GM18519 (cell line): ENCODE data around the gene RHOD.

ENCODE experiments used
- ATAC-seq: cut with Tn5 transposase; IDR thresholded peaks from one replicate; pipeline ENCODE4 v1.9.1; 2021; ENCODE audit warnings: mild to moderate bottlenecking, moderate library complexity; ENCODE audit not compliant: unreplicated experiment, low FRiP score

The RHOD gene, protein sequence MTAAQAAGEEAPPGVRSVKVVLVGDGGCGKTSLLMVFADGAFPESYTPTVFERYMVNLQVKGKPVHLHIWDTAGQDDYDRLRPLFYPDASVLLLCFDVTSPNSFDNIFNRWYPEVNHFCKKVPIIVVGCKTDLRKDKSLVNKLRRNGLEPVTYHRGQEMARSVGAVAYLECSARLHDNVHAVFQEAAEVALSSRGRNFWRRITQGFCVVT

DNA sequence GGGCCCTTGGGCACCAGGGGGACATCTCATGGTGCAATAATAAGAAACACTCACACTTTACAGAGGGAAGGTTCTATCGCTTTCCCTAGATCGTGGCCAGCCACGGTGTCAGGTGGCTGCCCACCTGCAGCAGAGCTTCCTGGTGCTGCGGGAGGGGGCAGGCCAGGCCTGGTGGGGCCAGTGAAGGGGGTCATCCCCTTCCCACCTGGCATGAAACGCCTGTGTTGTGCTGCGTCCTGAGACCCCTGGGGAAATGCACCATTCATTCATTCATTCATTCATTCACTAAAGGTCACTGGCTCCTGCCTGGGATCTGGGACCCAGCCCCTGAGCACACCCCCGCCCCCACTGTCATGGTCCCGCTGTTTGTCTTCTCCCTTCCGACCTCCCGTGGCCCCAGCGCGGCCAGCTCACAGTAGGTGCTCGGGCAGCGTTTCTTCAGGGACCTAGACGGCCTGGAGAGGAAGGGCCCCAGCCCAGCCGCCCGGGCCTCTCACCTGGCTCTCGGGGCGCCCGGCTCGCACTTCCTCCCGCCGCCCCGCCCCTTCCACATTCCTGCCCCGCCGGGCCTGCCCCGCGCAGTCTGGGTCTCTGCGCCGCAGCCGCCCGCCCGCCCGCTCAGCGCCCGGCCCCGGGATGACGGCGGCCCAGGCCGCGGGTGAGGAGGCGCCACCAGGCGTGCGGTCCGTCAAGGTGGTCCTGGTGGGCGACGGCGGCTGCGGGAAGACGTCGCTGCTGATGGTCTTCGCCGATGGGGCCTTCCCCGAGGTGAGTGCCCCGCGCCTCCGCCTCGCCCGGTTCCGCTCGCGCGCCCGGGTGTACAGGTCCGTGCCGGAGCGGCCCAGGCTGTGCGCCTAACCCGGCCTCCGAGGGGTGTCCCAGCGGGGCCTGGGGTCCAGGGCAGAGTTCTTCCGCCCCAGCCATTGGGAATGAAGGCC, at the start of gene RHOD:
RHOD (plus strand) TSS at position 581 of the 938 bp plus-strand sequence; CDS start at position 637, 56 bp downstream.
- ATAC-seq, result no peak

DNA sequence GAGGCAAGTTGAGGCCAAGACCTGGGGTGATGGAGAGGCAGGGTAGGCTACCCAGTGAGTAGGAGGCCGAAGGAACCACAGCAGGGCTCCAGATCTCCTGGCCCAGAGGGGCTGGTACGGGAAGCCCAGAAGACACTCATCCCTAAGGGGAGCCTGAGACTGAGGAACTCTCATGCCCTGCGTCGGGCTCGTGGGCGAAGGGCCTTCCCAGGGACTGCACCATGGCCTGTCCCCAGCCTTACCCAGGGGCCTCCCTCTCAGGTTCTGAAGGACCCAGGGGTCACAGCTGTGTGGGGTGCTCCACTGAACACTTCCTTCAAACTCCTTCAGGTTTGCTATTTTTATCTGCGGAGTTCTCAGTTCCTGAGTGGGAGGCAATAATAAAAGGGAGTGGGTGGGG, 49.5 kb upstream of the RHOD start:
- no peak for ATAC-seq

DNA sequence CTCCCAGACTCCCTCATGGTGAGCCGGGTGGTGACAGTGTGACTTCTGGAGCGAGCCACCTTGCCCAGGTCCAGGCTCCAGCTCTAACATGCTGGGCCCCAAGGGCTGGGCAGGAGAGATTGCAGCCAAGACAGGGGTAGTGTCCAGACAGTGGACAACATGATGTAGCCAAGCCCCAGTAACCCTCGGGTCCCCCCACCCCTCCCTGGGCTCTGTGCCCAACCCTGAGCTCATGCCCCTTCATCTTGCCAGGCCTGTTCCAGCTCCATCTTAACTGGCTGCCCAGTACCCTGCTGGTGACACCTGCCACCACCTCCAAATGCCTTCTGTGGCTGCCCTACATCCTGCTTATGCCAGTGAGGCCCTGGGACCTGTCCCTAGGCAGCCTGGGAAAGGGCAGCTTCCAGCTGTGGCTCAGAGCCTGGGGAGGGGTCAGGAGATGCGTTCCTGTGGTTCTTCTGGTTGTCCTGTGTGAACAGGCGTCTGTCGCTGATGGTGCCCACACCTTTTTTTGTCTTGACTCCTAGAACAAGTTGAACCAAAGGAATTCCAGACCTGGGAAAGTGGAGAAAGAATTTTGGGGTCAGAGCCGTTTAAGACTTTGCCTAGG, 46.2 kb upstream of the RHOD start:
- no peak for ATAC-seq

DNA sequence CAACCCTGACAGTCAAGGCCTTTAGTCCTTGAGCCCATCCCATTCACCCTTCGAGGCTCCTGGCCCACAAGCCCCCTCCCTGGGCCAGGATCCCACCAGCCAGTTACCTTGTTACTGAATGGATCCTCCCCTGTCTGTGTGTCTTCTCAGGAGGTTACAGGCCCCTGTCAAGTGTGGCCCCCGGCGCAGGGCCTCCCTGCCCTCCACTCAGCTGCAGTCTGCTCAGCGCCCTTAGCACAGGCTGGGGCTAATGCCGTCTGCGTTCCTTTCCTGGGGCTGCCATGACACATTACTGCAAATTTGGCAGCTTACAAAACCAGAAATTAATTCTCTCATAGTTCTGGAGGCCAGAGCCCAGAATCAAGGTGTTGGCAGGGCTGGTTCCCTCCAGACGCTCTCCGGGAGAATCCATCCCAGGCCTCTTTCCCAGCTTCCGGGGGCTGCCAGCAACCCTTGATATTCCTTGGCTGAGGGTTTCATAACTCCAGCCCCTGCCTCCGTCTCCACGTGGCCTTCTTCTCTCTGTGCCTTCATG, 43.1 kb upstream of the RHOD start:
- ATAC-seq, result no peak

DNA sequence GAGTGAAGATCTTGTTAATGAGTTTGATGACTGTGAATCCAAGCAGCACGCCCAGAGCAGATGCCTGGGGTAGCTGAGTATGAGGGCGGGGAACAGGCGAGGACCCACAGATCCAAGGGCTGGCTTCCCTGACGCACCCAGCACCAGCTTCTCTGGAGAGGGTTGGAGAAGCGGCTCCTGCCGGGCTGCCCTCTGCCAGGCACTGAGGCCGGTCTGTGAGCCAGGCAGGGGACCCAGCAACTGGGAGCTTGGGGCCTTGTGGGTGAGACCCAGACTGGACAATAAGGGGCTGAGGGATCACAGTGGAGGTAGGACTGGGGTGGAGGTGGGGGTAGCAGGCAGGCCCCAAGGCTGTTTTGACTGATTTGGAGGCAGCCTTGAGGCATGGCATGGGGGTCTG, 42.3 kb upstream of the RHOD start:
- no peak for ATAC-seq

DNA sequence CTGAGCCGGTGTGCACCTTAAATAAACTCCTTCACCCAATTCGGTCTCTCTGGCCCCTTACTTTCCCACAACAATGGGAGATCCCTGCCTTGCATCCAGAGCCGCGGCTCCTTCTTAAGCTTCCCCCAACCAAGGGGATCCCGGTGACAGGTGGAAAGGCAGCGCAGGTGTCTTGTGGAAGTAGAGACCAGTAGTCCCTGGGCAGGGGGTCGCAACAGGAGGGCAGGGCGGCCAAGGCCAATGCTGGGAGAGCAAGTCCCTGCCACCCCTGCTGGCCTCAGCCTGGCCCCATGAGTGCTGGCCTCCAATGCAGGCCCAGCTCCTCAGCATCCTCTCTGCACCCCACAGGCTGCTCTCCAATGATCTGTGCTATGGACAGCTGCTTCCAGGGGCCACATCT, 41.6 kb upstream of the RHOD start:
- no peak for ATAC-seq

DNA sequence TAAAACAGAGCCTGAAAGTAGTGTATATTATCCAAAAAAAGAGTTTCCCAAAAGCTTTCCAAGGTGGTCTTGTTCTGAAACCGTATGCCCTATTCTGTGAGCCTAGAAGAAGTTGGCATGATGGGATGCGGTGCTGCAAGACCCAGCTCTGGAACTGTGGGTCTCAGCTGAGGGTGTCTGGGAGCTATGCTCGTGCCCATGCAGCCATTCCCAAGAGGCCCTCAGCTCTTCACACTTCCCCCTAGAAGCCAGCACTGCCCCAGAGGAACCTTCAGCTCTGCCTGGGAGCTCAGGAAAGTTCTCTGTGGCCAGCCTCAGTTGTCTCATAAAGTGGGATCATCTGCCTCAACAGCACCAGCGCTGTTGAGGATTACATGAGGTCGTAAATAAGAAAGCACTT, 40.1 kb upstream of the RHOD start:
- no peak for ATAC-seq

DNA sequence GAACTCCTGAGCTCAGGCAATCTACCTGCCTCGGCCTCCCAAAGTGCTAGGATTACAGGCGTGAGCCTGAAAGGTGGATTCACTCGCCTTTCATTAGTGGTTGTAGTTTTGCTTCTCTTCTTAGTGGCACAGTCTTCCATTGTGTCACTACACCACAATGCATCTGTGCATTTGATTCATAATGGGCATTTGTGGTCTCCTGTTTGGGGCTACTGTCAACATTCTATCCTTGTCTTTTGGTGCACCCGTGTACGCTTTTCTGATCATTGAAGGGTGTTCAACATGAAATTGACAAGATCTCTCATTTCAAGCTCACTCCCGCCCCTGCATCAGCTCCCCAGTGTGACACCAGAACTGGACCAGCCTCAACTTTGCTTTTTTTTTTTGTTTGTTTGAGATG, 35.7 kb upstream of the RHOD start:
- ATAC-seq, result no peak

DNA sequence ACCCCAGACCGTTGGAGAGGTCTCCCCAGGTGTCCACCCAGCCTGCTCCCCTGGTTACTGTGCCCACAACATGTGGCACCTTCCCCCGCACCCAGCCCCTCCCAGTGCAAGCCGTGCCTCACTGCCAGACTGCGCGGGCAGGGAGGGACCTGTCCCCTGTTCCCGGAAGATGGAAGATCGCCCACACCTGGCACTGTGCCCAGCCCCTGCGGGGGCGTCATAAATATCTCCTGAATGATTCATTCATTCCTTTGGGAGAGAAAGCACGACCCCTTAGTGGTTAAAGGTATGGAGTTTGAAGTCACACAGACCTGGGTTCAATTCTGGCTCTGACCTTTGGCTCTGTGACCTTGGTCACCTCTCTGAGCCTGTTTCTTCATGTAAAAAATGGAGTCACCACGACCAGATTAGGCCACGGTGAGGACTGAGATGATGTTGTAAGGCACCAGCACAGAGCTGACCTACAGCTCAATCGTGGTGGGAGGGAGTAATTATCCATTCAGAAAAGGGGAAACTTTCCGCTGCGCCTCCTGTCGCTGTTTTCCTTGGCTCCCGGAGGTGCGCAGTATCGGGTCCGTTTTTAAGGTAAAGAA, 34.2 kb upstream of the RHOD start:
- ATAC-seq, result no peak

DNA sequence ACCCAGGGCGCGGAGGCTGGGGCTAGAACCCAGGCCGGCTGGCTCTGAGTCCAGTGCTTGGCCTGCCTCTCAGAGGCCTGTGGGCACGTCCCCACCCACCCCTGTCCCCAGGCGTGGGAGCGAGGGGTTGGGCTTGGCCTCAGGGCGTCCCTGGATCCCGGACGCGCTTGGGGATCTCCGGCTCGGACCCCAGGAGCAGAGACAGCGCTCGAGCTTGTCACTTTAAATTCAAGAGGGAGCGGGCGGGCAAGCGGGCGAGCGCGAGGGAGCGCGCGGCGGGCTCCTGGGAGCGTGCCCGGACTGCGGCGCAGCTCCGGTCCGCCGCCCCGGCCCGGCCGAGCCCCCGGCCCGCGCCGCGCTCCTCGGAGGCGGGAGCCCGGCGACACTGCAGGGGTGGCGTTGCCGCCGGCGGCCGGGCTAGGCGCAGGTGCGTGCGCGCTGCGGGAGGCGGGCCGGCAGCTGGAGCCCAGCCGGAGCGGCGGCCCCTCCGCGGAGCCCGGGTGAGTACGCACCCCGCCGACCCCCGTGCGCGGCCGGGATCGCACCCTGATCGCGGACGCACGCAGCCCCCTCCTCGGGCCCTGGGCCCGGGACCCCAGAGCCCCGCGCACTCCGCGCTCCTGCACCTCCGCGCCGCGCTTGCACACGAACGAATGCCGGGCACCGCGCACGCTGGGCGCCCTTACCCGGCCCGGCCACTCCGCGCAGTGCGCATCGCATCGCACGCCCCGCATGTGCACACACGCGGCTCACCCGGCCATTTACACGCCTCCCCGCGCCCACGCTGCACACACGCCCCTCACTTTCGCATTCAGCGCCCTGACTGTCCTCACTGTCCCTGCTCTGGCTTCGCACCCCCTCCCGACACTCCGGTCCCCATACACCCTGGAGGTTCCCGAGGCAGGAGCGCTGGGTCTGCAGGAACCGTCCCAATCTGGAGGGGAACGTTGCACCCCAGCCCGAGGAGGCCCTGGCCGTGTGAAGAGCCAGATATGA, 33.4 kb upstream of the RHOD start, which contains the start of gene SYT12:
SYT12 (plus strand) TSS at position 174 of the 996 bp plus-strand sequence. CDS start 7,011 bp downstream, outside the sequence.
- no peak for ATAC-seq

DNA sequence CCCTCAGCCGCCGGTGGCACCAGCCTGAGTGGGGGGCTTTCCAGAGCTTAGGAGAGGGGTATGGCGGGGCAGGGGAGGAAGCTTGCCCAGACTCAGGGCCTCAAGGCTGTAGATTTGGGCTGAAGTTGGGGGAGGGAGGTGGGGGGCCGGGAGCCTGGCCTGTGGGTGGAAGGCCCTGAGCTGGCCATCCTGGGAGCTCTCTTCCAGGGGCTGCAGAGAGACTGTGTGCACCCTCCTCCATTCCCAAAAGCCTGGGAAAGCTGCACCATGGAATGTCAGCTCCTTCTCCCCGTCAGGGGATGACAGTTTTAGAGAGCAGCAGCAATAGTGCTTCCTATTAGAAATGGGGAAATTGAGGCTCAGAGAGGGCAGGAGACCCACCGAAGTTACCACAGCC, 32.7 kb upstream of the RHOD start:
- no peak for ATAC-seq

DNA sequence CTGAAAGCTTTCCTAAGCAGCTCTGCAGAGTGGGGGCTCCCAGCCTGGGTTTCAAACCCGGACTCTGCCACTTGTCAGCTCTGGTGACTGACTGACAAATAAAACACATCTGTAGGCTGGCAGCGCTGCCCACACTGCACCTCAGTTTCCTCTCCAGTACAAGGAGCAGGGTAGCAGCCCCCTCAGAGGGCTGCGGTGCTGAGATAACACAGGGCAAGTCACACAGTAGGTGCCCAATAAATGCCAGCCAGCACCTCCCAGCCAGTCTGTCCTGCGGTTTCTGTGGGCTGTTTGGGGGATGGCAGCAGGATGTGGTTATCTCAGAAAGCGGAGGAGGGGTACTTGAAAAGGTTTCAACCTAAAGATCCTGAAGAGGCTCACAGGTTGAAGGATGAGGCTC, 32.2 kb upstream of the RHOD start:
- ATAC-seq, result no peak

DNA sequence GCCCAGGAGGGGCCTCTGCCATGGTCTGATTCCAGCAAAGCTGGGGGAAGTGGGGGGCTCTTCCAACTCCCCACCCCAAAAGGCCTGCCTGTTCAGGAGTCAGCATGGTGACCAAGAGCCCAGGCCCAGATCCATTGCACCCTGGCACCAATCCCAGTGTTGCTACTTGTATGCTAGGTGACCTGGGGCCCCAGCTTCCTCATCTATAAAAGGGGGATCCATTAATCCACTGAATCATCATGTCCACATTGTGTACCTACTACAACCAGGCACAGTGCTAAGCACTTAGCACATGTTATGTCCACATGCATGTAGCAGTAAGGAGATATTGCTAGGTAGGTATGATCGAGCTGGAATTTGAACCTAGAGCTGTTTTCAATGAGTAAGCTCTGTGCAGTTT, 31.7 kb upstream of the RHOD start:
- no peak for ATAC-seq

DNA sequence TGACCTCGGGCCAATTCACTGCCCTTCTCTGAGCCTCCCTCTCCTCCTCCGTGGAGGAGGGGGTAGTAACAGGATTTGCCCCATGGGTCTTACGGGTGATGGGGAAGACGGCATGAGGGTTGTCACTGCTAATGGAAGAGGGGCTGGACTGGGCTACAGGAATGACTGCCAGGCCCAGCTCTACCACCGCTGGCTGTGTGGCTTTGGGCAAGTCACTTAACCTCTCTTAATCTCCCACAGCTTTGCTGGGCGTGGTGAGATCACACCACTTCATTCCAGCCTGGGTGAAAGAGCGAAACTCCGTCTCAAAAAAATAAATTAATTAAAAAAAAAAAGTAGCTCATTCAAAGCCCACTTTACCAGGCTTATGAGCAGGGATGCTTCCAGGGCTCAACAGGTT, 30.9 kb upstream of the RHOD start:
- no peak for ATAC-seq

DNA sequence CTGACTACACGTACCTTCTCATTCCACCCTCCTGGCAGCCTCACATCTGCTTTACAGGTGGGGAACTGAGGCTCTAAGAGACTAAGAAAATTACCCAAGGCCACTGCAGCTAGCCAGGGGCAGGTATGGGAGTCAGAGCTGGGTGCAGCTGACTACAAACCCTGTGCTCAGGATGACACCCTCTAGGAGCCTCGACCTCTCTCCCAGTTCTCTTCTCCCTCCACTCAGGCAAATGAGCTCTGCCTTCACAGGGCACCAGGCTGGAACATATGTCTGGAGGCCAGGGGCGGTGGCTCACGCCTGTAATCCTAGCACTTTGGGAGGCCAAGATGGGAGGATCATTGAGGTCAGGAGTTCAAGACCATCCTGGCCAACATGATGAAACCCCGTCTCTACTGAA, 29.7 kb upstream of the RHOD start:
- no peak for ATAC-seq

DNA sequence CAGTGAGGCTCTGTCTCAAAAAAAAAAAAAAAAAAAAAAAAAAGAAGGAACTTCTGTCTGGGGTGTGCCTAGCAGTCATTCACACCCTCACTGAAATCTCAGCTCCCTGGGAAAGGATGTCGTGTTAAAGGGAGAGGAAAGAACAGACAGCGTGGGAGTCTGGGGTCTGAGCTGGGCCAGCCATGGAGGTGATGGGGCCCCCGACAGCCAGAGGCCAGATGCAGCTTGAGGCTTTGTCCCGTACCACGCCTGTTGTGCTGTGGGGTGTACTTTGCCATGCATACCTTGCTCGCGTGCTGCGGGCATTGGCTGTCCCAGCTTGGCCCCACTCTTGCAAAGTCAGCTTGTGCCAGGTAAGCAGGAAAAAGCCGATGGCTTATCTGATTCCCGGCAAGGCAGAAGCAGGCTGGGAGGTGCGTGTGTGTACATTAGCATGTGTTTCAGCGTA, 29.1 kb upstream of the RHOD start:
- ATAC-seq, result no peak

DNA sequence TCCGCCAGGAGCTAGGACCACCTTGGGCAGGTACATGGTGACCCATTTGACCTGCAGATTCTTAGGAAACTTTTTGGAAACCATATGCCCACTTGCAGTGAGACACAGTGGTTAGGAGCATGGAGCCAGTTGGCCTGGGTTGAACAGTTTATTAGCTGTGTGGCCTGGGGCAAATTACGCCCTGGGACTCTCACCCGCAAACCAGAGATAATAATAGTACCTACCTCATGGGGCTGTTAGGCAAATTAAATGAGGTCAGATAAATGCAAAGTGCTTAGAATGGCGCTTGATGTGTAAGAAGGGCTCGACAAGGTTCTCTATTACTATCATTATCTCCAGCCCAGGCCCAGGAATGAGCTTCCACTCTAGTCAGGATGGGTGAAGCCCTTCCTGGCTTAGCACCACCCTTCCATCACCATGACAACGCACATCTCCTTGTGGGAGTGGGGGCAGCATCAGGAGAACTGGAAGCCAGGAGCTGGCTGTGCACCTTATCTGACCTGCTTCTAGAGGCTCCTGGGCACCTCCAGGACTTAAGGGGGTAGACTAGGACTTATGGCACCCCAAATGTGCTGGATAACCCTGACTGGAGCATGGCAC, 28.6 kb upstream of the RHOD start:
- no peak for ATAC-seq

DNA sequence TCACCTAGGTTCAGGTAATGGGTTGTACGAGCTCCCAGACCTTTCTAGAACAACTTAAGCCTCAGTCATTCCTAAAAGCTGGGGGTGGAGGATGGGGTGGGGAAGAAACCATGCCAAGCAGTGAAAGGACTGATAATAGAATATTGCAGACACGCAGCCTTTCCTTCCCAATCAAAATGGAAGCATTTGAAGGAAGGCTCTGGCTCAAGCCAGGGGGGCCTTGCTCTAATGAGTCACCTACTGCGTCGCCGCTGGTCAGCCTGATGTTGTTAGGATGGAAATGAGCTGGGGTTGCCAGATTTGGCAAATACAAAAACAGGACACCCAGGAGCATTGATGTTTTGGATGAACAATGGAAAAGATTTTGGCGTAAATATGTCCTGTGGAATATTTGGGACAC, 27.5 kb upstream of the RHOD start:
- ATAC-seq, result no peak

DNA sequence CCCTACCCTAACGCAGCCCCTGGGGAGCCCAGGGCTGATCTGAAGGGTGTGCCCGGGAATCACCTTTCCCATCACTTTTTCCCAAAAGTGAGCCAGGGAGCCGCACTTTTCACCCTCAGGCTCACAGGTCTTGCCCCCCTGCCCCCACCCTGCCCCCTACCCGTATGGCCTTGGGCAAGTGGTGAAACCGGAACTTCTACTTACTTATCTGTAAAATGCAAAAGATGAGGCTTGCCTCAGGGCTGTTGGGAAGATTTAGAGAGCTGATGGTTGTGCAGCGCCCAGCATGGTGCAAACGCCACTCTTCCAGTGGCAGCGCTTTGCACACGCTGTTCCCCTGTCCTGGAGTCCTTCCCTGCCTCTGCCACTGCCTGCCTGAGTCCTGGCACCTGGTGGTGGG, 25.7 kb upstream of the RHOD start:
- ATAC-seq, result no peak
